Islet of Langerhans (tissue), 1 donor: ENCODE results near the gene OPTC.

Source experiments
- FAIRE-seq: peaks from one replicate; lab custom pipeline; 2011; peaks lifted over from hg19 to GRCh38; lab: Jason Lieb, UNC

The OPTC gene

DNA sequence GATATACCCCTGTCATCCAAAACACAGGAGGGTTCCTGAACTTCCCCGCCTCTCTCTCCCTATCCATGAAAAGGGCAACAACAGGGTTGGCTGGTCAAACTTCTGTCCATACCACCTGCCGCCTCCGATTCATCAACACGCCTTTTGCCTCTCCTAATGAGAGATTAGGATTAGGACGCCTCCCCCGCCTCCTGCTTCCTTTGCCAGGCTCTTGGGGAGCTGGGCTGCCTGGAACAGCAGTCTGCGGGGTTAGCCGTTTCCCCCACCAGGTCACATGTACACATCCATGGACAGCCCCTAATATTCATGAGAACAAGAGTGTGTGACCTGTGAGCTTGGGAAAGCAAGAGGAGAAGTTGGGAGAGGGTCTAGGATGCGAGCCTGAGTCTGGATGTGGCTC lies 2.3 kb upstream of the OPTC start:
- no peak for FAIRE-seq

GRCh38 chr1:203492082-203492747 lies 1.7 kb upstream of the OPTC start:
- FAIRE-seq, result no peak

DNA sequence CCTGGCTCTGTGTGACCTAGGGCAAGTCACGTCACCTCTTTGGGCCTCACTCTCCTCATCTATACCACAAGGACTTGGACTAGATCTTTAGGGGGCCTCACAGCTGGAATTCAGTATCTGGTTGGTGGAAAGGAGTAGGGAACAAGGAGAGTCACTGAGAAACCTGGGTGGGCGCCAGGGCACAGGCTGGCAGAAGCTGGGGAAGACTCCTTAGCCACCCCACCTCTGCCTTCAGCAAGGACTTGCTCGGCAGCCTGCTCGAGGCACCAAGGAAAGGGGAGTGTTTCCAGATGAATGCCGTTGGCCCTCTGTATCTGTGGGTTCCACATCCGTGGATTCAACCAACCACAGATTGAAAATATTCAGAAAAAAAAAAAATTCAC lies 1.2 kb upstream of the OPTC start:
- no peak for FAIRE-seq

DNA sequence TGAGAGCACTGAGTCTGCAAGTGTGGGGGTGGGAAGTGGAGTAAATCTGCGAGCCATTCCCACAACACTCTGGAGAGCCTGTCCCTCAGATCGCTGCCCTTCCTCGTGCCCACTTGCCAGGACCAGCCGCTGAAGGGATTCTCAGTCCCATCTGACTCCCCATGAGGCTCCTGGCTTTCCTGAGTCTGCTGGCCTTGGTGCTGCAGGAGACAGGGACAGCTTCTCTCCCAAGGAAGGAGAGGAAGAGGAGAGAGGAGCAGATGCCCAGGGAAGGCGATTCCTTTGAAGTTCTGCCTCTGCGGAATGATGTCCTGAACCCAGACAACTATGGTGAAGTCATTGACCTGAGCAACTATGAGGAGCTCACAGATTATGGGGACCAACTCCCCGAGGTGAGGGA lies 1.9 kb downstream of the OPTC start:
- FAIRE-seq, result no peak

- FAIRE-seq, result no peak
Measured at GRCh38 chr1:203497269-203497777, 3.4 kb downstream of the OPTC start.

DNA sequence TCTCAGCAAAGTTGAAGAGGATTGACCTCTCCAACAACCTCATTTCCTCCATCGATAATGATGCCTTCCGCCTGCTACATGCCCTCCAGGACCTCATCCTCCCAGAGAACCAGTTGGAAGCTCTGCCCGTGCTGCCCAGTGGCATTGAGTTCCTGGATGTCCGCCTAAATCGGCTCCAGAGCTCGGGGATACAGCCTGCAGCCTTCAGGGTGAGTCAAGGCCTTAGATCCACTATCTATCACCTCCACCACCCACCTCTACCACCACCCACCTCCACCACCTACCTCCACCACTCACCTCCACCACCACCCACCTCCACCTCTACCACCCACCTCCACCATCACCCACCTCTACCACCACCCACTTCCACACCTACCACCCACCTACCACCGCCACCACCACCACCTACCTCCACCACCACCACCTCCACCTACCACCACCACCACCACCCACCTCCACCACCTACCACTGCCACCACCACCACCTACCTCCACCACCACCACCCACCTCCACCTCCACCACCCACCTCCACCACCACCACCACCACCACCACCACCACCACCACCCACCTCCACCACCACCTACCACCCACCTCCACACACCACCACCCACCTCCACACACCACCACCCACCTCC lies 5.8 kb downstream of the OPTC start:
- no peak for FAIRE-seq

GRCh38 chr1:203500279-203500678 lies 6.3 kb downstream of the OPTC start:
- FAIRE-seq, result no peak

DNA sequence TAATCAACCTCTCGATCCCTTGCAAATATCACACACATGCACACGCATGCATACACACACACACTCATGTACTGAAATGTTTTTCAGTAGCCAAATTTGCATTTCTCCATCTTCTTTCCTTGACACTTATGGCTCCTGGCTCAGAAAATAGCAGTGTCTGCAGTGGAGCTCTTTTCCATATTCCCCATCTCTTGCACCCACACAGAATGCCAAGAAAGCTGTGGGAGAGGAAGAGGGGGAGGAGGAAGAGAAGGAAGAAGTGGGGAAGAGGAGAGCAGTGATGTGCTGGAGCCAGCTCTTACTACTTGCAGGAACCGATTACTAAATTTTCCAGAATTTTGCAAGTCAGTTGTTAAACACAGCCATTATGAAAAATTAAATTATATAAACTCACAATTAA lies 9.9 kb downstream of the OPTC start:
- no peak for FAIRE-seq

DNA sequence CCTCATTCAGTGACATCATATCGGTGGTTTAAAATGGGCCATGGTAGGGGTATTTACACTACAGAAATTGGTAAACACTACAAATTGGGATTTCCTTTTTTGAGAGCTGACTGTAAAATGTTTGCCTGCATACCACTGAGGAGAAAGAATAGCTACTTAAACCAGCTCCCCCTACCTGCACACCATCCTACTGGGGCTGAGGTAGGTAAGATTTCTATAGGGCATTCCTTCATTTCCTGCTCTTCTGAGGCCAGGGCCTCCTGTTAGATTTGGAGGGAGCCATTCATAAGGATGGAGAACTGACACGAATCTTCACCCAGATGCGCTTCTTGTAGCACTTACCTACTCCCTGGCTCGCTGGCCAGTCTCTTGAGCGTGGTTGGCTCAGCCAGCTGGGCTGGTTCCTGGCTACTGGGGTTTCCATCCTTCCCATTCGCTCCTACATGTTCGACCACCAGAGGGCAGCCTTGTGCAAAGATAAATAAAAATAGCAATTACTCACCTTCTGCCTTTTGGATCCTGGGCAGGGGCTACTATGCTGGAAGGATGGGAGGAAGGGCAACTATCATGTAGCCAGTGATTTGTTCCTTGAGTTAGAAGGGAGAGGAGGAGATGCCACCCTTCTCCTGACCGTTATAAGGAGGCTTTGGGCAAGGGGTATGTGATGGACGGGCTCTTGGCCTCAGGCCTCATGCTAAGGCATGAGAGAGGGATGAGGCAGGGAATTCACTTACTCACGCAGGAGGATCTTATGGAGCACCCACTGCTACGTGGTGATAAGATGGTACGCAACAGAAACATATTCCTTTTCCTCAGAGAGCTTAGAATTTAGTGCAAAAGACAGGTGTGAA lies 10.7 kb downstream of the OPTC start:
- FAIRE-seq, result peak; percentile 83

- no peak for FAIRE-seq
Measured at GRCh38 chr1:203505526-203506204, 11.7 kb downstream of the OPTC start.

- FAIRE-seq, result no peak
Measured at GRCh38 chr1:203506858-203507626, 13.1 kb downstream of the OPTC start.

- no peak for FAIRE-seq
Measured at GRCh38 chr1:203507759-203508158, 13.8 kb downstream of the OPTC start.

DNA sequence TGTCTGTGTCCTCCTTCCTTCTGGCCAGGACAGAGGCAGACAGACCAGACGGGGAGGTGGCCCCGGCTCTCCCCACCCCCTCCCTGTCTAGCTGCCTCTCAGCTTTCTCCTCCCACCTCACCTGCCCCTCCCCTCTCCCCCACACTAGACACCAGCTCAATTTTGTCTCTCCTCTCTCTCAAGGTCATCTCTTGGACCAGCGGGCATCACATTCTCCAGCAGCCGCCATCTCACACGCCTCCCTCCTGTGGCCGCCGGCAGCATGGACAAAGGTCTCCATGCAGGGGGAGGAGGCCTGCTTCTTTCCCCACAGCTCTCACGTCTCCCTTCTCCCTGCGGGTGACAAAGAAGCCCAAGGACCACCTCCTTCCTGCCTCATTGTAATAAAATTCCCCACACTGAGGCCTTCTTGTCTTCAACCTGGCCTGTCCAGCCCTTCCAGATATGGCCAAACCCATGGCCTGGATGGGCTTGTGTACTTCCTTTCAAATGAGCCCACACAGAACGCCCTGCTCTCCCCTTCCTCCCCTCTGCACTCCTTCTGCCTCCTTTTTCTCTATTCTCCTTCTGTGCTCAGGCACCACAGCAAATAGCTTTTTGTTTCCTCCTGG lies 14.6 kb downstream of the OPTC start:
- no peak for FAIRE-seq

GRCh38 chr1:203509135-203509534 lies 15.2 kb downstream of the OPTC start:
- FAIRE-seq, result no peak

- FAIRE-seq, result no peak
Measured at GRCh38 chr1:203511513-203511912, 17.6 kb downstream of the OPTC start.

DNA sequence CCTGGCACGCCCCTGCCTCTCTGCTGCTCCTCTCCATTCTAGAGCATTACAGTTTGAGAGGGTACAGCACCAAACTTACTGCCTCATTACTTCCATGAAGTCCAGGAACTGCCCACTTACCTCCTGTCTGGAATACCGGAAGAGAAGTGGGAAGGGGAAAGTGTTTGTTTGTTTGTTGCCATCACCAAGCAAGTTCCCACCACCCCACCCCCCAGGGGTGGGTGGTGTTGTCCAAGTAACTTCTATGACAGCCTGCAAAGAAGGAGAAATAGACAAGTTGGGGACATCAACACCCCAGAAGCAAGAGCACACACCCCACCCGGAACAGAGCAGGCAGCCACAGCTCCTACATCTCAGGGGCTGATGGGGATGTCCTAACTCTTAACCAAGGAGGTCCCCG lies 18.0 kb downstream of the OPTC start:
- no peak for FAIRE-seq

DNA sequence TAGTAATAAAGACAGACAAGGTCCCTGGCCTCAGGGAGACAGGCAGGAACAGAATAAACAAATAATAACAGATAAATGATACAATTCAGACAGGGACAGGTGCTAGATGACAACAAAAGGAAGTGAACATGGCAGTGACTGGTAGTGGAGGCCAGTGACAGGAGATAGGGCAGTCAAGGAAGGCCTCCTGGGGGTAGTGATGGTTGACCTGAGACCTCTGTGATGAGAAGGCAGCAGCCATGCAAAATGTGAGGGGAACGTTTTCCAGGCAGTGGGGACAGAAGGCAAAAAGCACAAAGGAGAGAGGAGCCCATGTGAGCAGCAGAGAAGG lies 18.5 kb downstream of the OPTC start:
- no peak for FAIRE-seq

- FAIRE-seq, result no peak
Measured at GRCh38 chr1:203512848-203513584, 19.1 kb downstream of the OPTC start.

DNA sequence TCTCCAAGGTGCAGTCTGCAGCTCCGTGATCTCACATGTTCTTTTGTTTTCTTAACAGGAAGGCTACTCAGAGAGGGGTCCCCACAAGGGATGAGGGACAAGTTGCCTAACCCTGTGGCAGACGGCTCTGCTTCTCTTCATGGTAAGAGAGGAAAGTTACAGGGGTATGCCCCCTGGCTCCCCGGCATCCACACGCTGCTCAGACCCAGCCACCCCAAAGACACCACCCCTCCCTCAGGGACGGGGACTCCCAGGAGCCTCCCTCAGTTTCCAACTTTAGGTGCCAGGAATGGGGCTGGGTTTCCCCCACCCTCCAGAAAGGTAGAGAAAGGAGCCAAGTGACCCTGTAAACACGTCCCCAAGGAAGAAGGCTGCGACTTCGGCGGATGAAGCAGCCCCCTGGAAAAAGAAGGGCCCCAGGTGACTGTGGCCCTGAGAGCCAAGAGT lies 19.7 kb downstream of the OPTC start:
- no peak for FAIRE-seq

GRCh38 chr1:203516184-203516583 lies 22.2 kb downstream of the OPTC start:
- no peak for FAIRE-seq

GRCh38 chr1:203516906-203517305 lies 23.0 kb downstream of the OPTC start:
- no peak for FAIRE-seq
